Midbrain (tissue), 1 donor: ENCODE measurements around the gene TSPAN9.
A peak's percentile ranks its signal among the peaks of the same experiment; 100 is the strongest.

Experiments used
- DNase-seq: peaks from one replicate; lab custom pipeline; 2025; lab: John Stamatoyannopoulos, UW

Gene TSPAN9

GRCh38 chr12:3296409-3296701, 219.2 kb downstream of the TSPAN9 start:
- DNase-seq = no peak

GRCh38 chr12:3298603-3299002, 221.4 kb downstream of the TSPAN9 start:
- no peak for DNase-seq

GRCh38 chr12:3299929-3300832, 223.0 kb downstream of the TSPAN9 start:
- DNase-seq = peak; percentile 63

DNA sequence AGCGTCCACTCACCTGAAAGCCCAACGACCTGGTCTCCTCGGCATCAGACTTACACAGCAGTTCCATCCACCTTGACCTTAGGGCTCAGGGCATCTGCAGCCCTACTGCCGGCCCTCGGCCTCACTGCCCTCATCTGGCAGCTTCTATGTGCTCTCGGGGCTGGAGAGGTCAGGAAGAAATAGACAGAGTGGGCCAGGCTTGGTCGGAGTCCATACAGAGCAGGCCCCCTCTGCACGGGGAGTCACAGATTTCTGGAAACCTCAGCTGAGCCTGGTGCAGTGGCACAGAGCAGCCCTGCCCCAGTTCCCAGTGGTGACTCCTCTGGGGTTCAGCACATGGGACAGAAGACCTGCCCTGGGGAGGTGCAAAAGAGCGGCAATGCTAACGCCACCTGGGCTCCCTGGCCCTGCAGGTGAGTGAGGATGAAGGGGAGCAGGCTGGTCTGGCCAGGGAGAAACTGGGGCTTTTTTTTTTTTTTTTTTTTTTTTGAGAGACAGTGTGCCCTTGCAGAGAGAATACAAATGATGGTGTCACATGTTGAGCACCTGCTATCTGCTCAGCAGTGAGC, 223.7 kb downstream of the TSPAN9 start:
- no peak for DNase-seq

GRCh38 chr12:3302401-3303041, 225.3 kb downstream of the TSPAN9 start:
- DNase-seq = no peak

DNA sequence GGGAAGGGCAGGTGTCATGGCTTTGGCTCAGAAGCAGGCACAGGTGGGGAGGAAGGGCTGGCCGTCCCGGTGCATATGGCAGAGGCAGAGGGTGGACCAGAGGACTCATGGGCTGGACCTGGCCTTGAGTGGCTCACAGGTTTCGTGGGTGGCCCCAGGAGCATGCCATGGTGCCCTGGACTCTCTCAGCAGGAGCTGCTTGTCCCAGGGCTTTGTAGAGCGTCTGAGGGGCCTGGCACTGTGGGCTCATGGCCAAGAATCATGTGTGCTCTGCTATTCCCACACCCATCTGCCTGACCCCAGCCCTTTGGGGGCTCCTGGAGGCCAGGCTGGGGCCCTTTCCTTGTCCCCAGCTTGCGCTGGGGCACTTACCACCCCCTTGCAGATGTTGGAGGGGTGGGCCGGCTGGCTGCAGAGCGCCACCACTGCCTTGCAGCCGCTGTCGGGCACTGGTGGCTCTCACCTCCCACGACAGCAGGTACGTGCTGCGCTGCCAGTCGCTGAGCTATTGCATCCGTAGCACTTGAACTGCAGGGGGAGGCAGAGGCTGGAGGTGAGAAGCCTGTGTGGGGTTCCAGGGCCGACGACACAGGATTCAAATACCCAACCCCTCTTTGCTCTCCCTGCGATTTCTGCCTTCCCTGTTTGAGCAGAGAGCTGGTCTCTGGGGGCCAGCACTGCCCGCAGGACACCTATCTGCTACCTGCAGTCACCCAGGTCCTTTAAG, 226.4 kb downstream of the TSPAN9 start:
- DNase-seq = no peak

DNA sequence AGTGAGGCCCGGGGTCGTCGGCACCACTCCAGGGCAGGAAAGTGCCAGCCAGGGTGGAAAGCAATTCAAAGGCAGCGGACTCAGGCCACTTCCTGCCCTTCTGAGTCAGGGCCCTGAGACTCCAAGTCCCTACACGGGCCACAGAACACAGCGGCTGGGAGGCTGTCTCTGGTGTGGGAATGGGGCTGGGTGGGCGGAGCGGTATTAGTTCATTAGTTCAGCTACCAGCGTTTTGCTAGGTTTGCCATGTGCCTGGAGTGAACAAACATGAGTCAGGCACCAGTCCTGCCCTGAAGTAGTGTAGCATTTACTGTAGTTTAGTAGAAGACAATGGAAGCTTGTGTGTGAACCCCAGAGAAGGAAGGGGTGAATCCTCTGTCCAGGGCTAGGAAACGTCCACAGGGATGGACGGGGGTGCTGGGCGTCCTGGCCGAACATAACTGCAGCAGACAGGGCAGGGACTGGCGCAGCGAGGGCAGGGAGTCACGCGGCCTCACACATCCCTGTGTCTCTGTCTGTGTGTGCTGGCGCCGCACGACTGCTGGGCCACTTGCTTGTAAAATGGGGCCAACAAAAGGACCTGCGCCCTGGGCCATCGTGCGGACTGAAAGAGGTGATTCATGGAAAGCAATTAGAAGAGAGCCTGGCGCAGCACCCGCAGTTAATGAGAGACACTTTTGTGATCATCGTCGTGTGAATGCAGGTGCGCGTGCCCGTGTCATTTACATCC, 227.4 kb downstream of the TSPAN9 start:
- no peak for DNase-seq

GRCh38 chr12:3305464-3305863, 228.3 kb downstream of the TSPAN9 start:
- DNase-seq = no peak

GRCh38 chr12:3305904-3306619, 228.9 kb downstream of the TSPAN9 start:
- no peak for DNase-seq

DNA sequence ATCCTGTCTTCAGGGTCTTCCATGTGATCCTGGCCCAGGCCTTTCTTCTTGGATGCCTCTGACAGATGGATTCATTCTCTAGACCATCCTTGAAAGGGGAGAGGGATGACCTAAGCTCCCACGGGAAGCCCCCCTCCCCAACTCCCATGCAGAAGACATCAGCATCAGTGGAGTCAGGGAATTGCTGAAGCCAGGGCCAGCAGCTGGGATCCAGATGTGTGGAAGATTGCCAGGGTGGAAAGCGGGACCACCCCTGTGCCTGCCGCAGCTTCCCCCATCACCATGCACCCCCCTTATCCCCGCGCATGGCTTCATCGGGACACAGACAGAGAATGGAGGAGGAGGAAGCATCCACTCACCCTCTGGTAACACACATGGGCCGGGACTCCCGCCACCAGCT, 230.2 kb downstream of the TSPAN9 start:
- no peak for DNase-seq

- no peak for DNase-seq
Measured at GRCh38 chr12:3308063-3308462, 230.9 kb downstream of the TSPAN9 start.

DNA sequence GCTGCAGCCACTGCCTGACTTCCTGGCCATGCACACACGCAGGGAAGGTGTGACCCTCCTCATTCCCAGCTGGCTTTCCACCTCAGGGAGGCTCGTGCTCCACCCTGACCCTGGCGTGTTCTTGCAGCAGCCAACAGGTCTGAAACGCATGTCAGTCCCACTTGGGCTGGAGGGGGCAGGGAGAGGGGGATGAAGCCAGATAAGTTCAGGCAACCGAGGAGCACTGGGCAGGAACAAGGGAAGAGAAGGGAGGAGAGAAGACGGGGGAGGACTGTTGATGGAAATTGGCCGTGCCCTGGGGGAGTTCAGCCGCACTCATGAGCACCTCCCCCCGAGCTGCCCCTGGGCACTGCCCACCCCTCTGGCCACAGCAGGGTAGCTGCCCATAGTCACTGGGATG, 231.4 kb downstream of the TSPAN9 start:
- DNase-seq = no peak

GRCh38 chr12:3309805-3310204, 232.6 kb downstream of the TSPAN9 start:
- DNase-seq = no peak

- no peak for DNase-seq
Measured at GRCh38 chr12:3310271-3311026, 233.3 kb downstream of the TSPAN9 start.

DNA sequence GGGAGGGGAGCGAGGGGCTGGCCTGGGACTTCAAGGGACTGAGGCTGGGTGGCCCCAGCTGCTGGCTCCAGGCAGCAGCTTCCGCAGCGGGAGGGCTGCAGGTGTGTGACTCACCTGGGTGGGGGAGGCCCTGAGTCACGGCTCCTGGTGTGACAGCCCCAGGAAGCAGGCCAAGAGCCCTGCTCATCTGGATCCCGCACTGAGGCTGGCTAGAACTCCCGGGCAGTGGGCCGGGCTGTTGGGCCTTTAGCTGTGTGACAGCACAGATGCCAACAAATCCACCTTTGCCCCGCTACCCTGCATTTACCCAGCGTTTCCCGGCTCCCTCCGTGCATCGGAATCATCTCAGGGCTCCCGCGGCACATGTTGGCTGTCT, 233.8 kb downstream of the TSPAN9 start:
- DNase-seq = no peak

- DNase-seq = no peak
Measured at GRCh38 chr12:3311491-3312103, 234.4 kb downstream of the TSPAN9 start.

DNA sequence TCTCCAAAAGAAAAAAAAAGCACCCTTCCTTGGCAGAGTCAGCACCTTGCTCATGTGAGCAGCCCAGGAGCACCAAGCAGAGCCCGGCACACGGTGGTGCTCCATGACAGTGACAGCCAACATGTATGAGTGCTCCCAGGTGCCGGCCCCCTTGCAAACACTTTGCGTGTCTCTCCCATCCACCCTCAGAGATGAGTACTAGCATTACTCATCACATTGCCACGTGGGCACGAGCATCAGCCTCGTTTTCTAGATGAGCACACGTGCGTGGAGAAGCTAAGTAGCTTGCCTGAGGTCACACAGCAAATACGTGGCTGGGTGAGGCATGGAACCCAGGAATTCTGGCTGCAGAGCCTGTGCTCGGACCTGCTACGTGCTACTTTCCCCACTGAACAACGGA, 235.9 kb downstream of the TSPAN9 start:
- no peak for DNase-seq

GRCh38 chr12:3313675-3314663, 236.8 kb downstream of the TSPAN9 start:
- peak; percentile 30 for DNase-seq

GRCh38 chr12:3315201-3315661, 238.1 kb downstream of the TSPAN9 start:
- DNase-seq = no peak
